SK-N-SH treated with all-trans-retinoic acid at 6 μM for 48 hours (cell line): ENCODE results near the gene PXT1.

Experiments
- ATAC-seq: fragments of 200-7000 bp; cut with Tn5 transposase; 3 replicates; pipeline ENCODE4 v1.9.1; 2020; ENCODE audit warnings: mild to moderate bottlenecking, moderate library complexity
- ARNTL ChIP-seq: fragments of 450-650 bp; formaldehyde crosslinking; IDR thresholded peaks from 2 replicates; pipeline ENCODE4 v1.5.0; 2020; ENCODE audit warnings: low read depth, mild to moderate bottlenecking, moderate library complexity, borderline replicate concordance
- BACH2 ChIP-seq: fragments of 250-450 bp; sonication (Bioruptor Pico); IDR thresholded peaks from 2 replicates; pipeline ENCODE4 v1.9.0; 2021; ENCODE audit warnings: mild to moderate bottlenecking, borderline replicate concordance
- CSDC2 ChIP-seq: fragments of 250-450 bp; sonication (Bioruptor Pico); IDR thresholded peaks from 2 replicates; pipeline ENCODE4 v1.5.0; 2020; ENCODE audit warnings: mild to moderate bottlenecking, moderate library complexity
- ESRRG ChIP-seq: fragments of 250-450 bp; sonication (Bioruptor Pico); IDR thresholded peaks from 2 replicates; pipeline ENCODE4 v1.6.1; 2021; ENCODE audit warnings: mild to moderate bottlenecking
- GLIS3 ChIP-seq: fragments of 250-450 bp; sonication (Bioruptor Pico); IDR thresholded peaks from 2 replicates; pipeline ENCODE4 v1.5.0; 2020; ENCODE audit warnings: mild to moderate bottlenecking, moderate library complexity
- ISL1 ChIP-seq: fragments of 250-450 bp; sonication (Bioruptor Pico); IDR thresholded peaks from 2 replicates; pipeline ENCODE4 v2.1.2; 2022; ENCODE audit warnings: mild to moderate bottlenecking, moderate library complexity
- OSR1 ChIP-seq: fragments of 250-450 bp; sonication (Bioruptor Pico); IDR thresholded peaks from 2 replicates; pipeline ENCODE4 v1.8.0; 2022; ENCODE audit warnings: moderate library complexity, mild to moderate bottlenecking, inconsistent platforms
- PPARA ChIP-seq: fragments of 250-450 bp; sonication (Bioruptor Pico); IDR thresholded peaks from 2 replicates; pipeline ENCODE4 v1.5.0; 2020; ENCODE audit warnings: mild to moderate bottlenecking, borderline replicate concordance
- SNAI2 ChIP-seq: fragments of 250-450 bp; sonication (Bioruptor Pico); IDR thresholded peaks from 2 replicates; pipeline ENCODE4 v1.5.0; 2020; ENCODE audit warnings: mild to moderate bottlenecking, moderate library complexity
- TCF4 ChIP-seq: fragments of 250-450 bp; sonication (Bioruptor Pico); IDR thresholded peaks from 2 replicates; pipeline ENCODE4 v1.8.0; 2021; ENCODE audit warnings: mild to moderate bottlenecking, moderate library complexity, borderline replicate concordance
- TOX ChIP-seq: fragments of 250-450 bp; sonication (Bioruptor Pico); IDR thresholded peaks from 2 replicates; pipeline ENCODE4 v1.8.0; 2021; ENCODE audit warnings: mild to moderate bottlenecking, moderate library complexity, borderline replicate concordance
- ZC3H10 ChIP-seq: fragments of 250-450 bp; sonication (Bioruptor Pico); IDR thresholded peaks from 2 replicates; pipeline ENCODE4 v1.5.1; 2021; ENCODE audit warnings: mild to moderate bottlenecking, moderate library complexity
- ZFP3 ChIP-seq: fragments of 250-450 bp; sonication (Bioruptor Pico); IDR thresholded peaks from 2 replicates; pipeline ENCODE4 v1.5.0; 2020; ENCODE audit warnings: mild to moderate bottlenecking, moderate library complexity
- ZFP30 ChIP-seq: fragments of 450-650 bp; formaldehyde crosslinking; IDR thresholded peaks from 2 replicates; pipeline ENCODE4 v1.5.0; 2022; ENCODE audit warnings: mild to moderate bottlenecking, moderate library complexity
- ZNF565 ChIP-seq: fragments of 450-650 bp; formaldehyde crosslinking; conservative IDR thresholded peaks from 2 replicates; pipeline ENCODE4 v1.5.0; 2020; ENCODE audit warnings: low read depth, mild to moderate bottlenecking, moderate library complexity
- ZNF70 ChIP-seq: fragments of 450-650 bp; formaldehyde crosslinking; IDR thresholded peaks from 2 replicates; pipeline ENCODE4 v1.5.0; 2020; ENCODE audit warnings: mild to moderate bottlenecking, moderate library complexity
- TF ChIP-seq, protein P1 (sequence below): fragments of 250-450 bp; sonication (Bioruptor Pico); IDR thresholded peaks from 2 replicates; pipeline ENCODE4 v1.5.1; 2021; ENCODE audit warnings: mild to moderate bottlenecking, moderate library complexity
- TF ChIP-seq, protein P2 (sequence below): fragments of 250-450 bp; sonication (Bioruptor Pico); IDR thresholded peaks from 2 replicates; pipeline ENCODE4 v1.8.0; 2021; ENCODE audit warnings: low read depth, mild to moderate bottlenecking, moderate library complexity, borderline replicate concordance
- TF ChIP-seq, protein P3 (sequence below): fragments of 250-450 bp; sonication (Bioruptor Pico); IDR thresholded peaks from 2 replicates; pipeline ENCODE4 v1.5.0; 2020; ENCODE audit warnings: mild to moderate bottlenecking, moderate library complexity
- TF ChIP-seq, protein P4 (sequence below): fragments of 250-450 bp; sonication (Bioruptor Pico); IDR thresholded peaks from 2 replicates; pipeline ENCODE4 v1.8.0; 2020; ENCODE audit warnings: mild to moderate bottlenecking, moderate library complexity, borderline replicate concordance
- TF ChIP-seq, protein P5 (sequence below): fragments of 250-450 bp; sonication (Bioruptor Pico); IDR thresholded peaks from 2 replicates; pipeline ENCODE4 v1.5.1; 2020; ENCODE audit warnings: low read depth, mild to moderate bottlenecking, moderate library complexity

Gene PXT1

DNA sequence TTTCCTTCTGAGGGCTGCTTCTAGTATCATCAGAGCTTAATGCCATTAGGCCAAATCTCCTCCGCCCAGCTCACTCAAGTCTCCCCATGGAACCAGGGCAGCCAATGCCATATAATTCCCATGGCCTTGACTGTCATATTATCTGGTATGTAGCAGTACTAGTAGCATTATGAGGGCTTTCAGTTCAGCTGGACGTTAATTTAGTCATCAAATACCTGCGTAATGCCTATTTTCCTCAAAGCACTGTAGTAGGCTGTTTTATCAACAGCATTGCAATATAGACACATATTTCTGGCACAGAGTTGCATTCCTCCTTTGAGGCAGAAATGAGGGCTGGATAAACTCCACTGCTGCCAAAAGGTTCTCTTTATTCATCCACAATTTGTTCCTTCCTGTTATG lies 1.8 kb upstream of the PXT1 start:
- peak; percentile 6; the same call in 2 of the 3 replicates for ATAC-seq

DNA sequence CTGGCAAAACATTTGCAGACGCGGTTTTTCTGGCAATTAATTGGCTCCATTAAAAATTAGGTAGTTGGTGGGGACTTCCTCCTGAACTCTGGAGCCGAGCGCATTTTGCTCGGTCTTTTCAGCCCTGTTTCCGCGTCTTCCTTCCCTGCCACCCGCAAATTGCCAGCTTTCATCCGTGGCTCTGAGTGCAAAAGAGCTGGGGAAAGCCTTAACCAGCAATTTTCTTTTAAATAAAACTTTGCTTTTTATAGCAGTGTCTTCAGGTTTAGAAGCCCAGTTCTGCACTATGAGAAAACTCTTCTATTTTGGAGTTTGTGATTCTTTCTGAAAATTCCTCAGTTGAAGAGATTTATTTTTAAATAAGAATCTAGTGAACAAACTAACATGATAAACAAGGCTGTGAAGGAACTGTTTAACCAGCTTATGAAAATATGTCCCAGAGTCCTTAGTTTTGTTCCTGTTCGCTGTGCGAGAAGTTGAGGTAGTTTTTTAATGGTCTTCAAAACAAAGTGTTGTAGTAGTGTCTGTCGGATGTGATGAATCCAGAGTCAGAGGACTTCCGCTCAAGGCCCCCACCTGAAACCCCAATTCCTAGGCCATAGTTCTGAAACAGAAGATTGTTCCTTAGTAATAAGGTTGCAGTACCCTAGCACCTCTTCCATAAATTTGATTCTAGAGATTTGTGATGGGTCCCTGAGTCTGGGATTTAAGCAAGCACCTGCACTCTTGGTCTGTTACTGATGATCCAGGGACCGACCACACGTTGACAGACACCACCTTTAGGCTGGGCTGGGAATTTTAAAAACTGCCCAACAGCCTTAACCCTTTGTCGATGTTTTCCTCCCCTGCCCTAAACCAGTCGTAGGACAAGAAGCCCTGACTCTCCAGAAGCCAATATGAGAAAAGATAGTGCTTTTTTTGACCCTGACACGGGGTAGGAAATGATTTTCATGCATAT lies 1.1 kb upstream of the PXT1 start:
- TF ChIP-seq GLIS3 (CRISPR knock-in tag): no peak
- no peak for TF ChIP-seq ZNF70
- no peak for TF ChIP-seq ARNTL (CRISPR knock-in tag)
- no peak for TF ChIP-seq BACH2 (CRISPR knock-in tag)
- TF ChIP-seq, protein P1, sequence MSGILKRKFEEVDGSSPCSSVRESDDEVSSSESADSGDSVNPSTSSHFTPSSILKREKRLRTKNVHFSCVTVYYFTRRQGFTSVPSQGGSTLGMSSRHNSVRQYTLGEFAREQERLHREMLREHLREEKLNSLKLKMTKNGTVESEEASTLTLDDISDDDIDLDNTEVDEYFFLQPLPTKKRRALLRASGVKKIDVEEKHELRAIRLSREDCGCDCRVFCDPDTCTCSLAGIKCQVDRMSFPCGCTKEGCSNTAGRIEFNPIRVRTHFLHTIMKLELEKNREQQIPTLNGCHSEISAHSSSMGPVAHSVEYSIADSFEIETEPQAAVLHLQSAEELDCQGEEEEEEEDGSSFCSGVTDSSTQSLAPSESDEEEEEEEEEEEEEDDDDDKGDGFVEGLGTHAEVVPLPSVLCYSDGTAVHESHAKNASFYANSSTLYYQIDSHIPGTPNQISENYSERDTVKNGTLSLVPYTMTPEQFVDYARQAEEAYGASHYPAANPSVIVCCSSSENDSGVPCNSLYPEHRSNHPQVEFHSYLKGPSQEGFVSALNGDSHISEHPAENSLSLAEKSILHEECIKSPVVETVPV (CRISPR knock-in tag): no peak
- no peak for TF ChIP-seq PPARA (CRISPR knock-in tag)
- TF ChIP-seq, protein P2, sequence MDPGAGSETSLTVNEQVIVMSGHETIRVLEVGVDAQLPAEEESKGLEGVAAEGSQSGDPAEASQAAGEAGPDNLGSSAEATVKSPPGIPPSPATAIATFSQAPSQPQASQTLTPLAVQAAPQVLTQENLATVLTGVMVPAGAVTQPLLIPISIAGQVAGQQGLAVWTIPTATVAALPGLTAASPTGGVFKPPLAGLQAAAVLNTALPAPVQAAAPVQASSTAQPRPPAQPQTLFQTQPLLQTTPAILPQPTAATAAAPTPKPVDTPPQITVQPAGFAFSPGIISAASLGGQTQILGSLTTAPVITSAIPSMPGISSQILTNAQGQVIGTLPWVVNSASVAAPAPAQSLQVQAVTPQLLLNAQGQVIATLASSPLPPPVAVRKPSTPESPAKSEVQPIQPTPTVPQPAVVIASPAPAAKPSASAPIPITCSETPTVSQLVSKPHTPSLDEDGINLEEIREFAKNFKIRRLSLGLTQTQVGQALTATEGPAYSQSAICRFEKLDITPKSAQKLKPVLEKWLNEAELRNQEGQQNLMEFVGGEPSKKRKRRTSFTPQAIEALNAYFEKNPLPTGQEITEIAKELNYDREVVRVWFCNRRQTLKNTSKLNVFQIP: no peak
- no peak for TF ChIP-seq ZC3H10
- TF ChIP-seq, protein P3, sequence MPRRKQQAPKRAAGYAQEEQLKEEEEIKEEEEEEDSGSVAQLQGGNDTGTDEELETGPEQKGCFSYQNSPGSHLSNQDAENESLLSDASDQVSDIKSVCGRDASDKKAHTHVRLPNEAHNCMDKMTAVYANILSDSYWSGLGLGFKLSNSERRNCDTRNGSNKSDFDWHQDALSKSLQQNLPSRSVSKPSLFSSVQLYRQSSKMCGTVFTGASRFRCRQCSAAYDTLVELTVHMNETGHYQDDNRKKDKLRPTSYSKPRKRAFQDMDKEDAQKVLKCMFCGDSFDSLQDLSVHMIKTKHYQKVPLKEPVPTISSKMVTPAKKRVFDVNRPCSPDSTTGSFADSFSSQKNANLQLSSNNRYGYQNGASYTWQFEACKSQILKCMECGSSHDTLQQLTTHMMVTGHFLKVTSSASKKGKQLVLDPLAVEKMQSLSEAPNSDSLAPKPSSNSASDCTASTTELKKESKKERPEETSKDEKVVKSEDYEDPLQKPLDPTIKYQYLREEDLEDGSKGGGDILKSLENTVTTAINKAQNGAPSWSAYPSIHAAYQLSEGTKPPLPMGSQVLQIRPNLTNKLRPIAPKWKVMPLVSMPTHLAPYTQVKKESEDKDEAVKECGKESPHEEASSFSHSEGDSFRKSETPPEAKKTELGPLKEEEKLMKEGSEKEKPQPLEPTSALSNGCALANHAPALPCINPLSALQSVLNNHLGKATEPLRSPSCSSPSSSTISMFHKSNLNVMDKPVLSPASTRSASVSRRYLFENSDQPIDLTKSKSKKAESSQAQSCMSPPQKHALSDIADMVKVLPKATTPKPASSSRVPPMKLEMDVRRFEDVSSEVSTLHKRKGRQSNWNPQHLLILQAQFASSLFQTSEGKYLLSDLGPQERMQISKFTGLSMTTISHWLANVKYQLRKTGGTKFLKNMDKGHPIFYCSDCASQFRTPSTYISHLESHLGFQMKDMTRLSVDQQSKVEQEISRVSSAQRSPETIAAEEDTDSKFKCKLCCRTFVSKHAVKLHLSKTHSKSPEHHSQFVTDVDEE (CRISPR knock-in tag): no peak
- TF ChIP-seq SNAI2: no peak
- no peak for TF ChIP-seq OSR1 (CRISPR knock-in tag)
- TF ChIP-seq TOX: no peak
- TF ChIP-seq ZFP30 (CRISPR knock-in tag): no peak
- TF ChIP-seq ESRRG (CRISPR knock-in tag): no peak
- TF ChIP-seq, protein P4, sequence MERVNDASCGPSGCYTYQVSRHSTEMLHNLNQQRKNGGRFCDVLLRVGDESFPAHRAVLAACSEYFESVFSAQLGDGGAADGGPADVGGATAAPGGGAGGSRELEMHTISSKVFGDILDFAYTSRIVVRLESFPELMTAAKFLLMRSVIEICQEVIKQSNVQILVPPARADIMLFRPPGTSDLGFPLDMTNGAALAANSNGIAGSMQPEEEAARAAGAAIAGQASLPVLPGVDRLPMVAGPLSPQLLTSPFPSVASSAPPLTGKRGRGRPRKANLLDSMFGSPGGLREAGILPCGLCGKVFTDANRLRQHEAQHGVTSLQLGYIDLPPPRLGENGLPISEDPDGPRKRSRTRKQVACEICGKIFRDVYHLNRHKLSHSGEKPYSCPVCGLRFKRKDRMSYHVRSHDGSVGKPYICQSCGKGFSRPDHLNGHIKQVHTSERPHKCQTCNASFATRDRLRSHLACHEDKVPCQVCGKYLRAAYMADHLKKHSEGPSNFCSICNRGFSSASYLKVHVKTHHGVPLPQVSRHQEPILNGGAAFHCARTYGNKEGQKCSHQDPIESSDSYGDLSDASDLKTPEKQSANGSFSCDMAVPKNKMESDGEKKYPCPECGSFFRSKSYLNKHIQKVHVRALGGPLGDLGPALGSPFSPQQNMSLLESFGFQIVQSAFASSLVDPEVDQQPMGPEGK (CRISPR knock-in tag): no peak
- TF ChIP-seq CSDC2 (CRISPR knock-in tag): no peak
- TF ChIP-seq ZNF565: no peak
- TF ChIP-seq, protein P5, sequence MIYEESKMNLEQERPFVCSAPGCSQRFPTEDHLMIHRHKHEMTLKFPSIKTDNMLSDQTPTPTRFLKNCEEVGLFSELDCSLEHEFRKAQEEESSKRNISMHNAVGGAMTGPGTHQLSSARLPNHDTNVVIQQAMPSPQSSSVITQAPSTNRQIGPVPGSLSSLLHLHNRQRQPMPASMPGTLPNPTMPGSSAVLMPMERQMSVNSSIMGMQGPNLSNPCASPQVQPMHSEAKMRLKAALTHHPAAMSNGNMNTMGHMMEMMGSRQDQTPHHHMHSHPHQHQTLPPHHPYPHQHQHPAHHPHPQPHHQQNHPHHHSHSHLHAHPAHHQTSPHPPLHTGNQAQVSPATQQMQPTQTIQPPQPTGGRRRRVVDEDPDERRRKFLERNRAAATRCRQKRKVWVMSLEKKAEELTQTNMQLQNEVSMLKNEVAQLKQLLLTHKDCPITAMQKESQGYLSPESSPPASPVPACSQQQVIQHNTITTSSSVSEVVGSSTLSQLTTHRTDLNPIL: no peak
- TF ChIP-seq ZFP3 (CRISPR knock-in tag): no peak
- no peak for TF ChIP-seq TCF4 (CRISPR knock-in tag)
- peak; percentile 28 for ATAC-seq

More for the DNA sequence above, 1.8 kb upstream of the PXT1 start:
- TF ChIP-seq TCF4 (CRISPR knock-in tag) (no peak), ISL1 (CRISPR knock-in tag) (peak; percentile 33)

DNA sequence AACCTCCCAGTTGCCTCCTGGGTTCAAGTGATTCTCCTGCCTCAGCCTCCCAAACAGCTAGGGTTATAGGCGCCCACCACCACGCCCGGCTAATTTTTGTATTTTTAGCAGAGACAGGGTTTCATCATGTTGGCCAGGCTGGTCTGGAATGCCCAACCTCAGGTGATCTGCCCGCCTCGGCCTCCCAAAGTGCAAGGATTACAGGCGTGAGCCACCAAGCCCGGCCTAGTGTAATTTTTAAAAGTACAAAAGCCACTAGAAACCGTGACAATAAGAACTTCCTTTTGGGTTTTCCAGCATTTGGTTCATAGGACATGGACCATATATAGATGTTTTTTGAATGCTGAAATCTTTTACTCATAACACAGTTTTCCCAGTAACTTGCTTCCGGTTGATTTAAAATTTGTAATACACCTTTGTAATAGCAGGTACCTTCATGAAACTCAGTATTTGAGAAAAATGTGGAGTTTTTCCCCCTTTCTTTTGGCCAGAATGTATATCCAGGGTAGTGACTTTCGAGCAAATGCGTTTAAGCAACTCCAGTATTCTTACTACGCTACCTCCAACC lies 467 bp downstream of the PXT1 start:
- no peak for ATAC-seq
- no peak for TF ChIP-seq SNAI2
- TF ChIP-seq GLIS3 (CRISPR knock-in tag): no peak
- TF ChIP-seq, protein P4 (CRISPR knock-in tag): no peak
- TF ChIP-seq ZFP30 (CRISPR knock-in tag): no peak
- TF ChIP-seq ZC3H10: no peak
- TF ChIP-seq, protein P1 (CRISPR knock-in tag): no peak
- TF ChIP-seq, protein P3 (CRISPR knock-in tag): no peak
